HEK293 (cell line): ENCODE results near the gene COL4A1.

Experiments used
- ATF2 ChIP-seq: fragments of 450-650 bp; formaldehyde crosslinking; IDR thresholded peaks from 2 replicates; pipeline ENCODE4 v1.5.1; 2016; ENCODE audit warnings: missing biosample characterization, missing genetic modification characterization, low read depth
- TRIM28 ChIP-seq: IDR thresholded peaks from 2 replicates; pipeline ENCODE4 v1.6.1; 2011; ENCODE audit warnings: low read length, control low read depth, borderline replicate concordance
- ZNF23 ChIP-seq: fragments of 450-650 bp; formaldehyde crosslinking; IDR thresholded peaks from 2 replicates; pipeline ENCODE4 v1.5.1; 2016; ENCODE audit warnings: missing biosample characterization, missing genetic modification characterization, borderline replicate concordance
- ZNF324 ChIP-seq: fragments of 450-650 bp; formaldehyde crosslinking; IDR thresholded peaks from 2 replicates; pipeline ENCODE4 v1.5.1; 2016; ENCODE audit warnings: missing biosample characterization, missing genetic modification characterization
- ZNF660 ChIP-seq: fragments of 450-650 bp; IDR thresholded peaks from 2 replicates; pipeline ENCODE4 v1.5.1; 2018; ENCODE audit warnings: missing biosample characterization, mild to moderate bottlenecking, missing genetic modification characterization
- ZSCAN16 ChIP-seq: fragments of 450-650 bp; formaldehyde crosslinking; IDR thresholded peaks from 2 replicates; pipeline ENCODE4 v1.5.1; 2016; ENCODE audit warnings: missing biosample characterization, missing genetic modification characterization
- TF ChIP-seq, protein P1 (sequence below): fragments of 450-650 bp; formaldehyde crosslinking; IDR thresholded peaks from 2 replicates; pipeline ENCODE4 v1.5.1; 2016; ENCODE audit warnings: missing biosample characterization, missing genetic modification characterization

- TF ChIP-seq, protein P1, sequence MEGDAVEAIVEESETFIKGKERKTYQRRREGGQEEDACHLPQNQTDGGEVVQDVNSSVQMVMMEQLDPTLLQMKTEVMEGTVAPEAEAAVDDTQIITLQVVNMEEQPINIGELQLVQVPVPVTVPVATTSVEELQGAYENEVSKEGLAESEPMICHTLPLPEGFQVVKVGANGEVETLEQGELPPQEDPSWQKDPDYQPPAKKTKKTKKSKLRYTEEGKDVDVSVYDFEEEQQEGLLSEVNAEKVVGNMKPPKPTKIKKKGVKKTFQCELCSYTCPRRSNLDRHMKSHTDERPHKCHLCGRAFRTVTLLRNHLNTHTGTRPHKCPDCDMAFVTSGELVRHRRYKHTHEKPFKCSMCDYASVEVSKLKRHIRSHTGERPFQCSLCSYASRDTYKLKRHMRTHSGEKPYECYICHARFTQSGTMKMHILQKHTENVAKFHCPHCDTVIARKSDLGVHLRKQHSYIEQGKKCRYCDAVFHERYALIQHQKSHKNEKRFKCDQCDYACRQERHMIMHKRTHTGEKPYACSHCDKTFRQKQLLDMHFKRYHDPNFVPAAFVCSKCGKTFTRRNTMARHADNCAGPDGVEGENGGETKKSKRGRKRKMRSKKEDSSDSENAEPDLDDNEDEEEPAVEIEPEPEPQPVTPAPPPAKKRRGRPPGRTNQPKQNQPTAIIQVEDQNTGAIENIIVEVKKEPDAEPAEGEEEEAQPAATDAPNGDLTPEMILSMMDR (tag by site-specific recombination): no peak
- no peak for TF ChIP-seq ZNF660
- TF ChIP-seq ZSCAN16: no peak
- no peak for TF ChIP-seq ZNF23 (tag by site-specific recombination)
- no peak for TF ChIP-seq ZNF324 (tag by site-specific recombination)
- TF ChIP-seq ATF2 (tag by site-specific recombination): no peak
- TF ChIP-seq TRIM28: no peak
These were observed 109.9 kb downstream of the COL4A1 start for GRCh38 chr13:110197026-110197425.
